NCI-H1436 (cell line): ENCODE data around the gene UCKL1.
A peak's percentile ranks its signal among the peaks of the same experiment; 100 is the strongest.

Source experiments
- DNase-seq: peaks from one replicate; lab custom pipeline; 2025; lab: John Stamatoyannopoulos, UW

UCKL1 gene

GRCh38 chr20:63958964-63959698 lies 2.9 kb upstream of the UCKL1 start:
- no peak for DNase-seq

GRCh38 chr20:63958471-63958870 lies 2.3 kb upstream of the UCKL1 start:
- DNase-seq = no peak

GRCh38 chr20:63957690-63958441 lies 1.6 kb upstream of the UCKL1 start:
- DNase-seq = peak; percentile 72

GRCh38 chr20:63957004-63957689 lies 931 bp upstream of the UCKL1 start:
- DNase-seq = peak; percentile 72

GRCh38 chr20:63956664-63957003 lies 418 bp upstream of the UCKL1 start:
- no peak for DNase-seq

- peak; percentile 51 for DNase-seq
Observed at GRCh38 chr20:63955281-63955826, 862 bp downstream of the UCKL1 start.

- no peak for DNase-seq
Observed at GRCh38 chr20:63953764-63954429, 2.3 kb downstream of the UCKL1 start.

- no peak for DNase-seq
Observed at GRCh38 chr20:63952769-63953168, 3.4 kb downstream of the UCKL1 start.

GRCh38 chr20:63952210-63952535 lies 4.0 kb downstream of the UCKL1 start:
- no peak for DNase-seq

- no peak for DNase-seq
Observed at GRCh38 chr20:63951398-63952209, 4.6 kb downstream of the UCKL1 start.

GRCh38 chr20:63950701-63951397 lies 5.4 kb downstream of the UCKL1 start:
- no peak for DNase-seq

- DNase-seq = no peak
Observed at GRCh38 chr20:63947638-63948456, 8.4 kb downstream of the UCKL1 start.

GRCh38 chr20:63946986-63947637 lies 9.1 kb downstream of the UCKL1 start:
- no peak for DNase-seq

GRCh38 chr20:63945921-63946920 lies 10.0 kb downstream of the UCKL1 start:
- no peak for DNase-seq

GRCh38 chr20:63945031-63945658 lies 11.1 kb downstream of the UCKL1 start:
- no peak for DNase-seq

GRCh38 chr20:63944078-63944941 lies 11.9 kb downstream of the UCKL1 start:
- no peak for DNase-seq

- DNase-seq = no peak
Observed at GRCh38 chr20:63943808-63944077, 12.5 kb downstream of the UCKL1 start.
